Measurements from ENCODE around the gene MAP3K8. TPM values are rescaled to one million over a fixed set of nuclear protein-coding genes. Genes with fewer than 3 reads are reported as not detected.
A peak's percentile ranks its signal among the peaks of the same experiment; 100 is the strongest.

The MAP3K8 gene
- total and polyA plus RNA-seq, 4 donors = 17.0 to 85.4 (median 69.1) TPM

GRCh38 chr10:30436671-30437030 lies 2.7 kb downstream of the MAP3K8 start:
- 0 to 2% methylated on average over 3 of the region's 3 CpGs for WGBS, 2 donors
- H3K27me3 ChIP-seq (ENCODE audit: control insufficient read depth in 1 of 2, insufficient read depth in 2 of 2, low read length in 1 of 2) = no peaks in the 10 kb centered on the region
- peaks cover 3 to 5% of the 10 kb centered on the region in 2 donors for H3K36me3 ChIP-seq (ENCODE audit: control insufficient read depth in 1 of 2, insufficient read depth in 2 of 2, low read length in 1 of 2)
- no peaks in the 10 kb centered on the region for H3K9me3 ChIP-seq (ENCODE audit: control insufficient read depth, low read length)
- ATAC-seq (ENCODE audit: low FRiP score) = no peak
- H3K4me1 ChIP-seq (ENCODE audit: control insufficient read depth in 1 of 2, insufficient read depth in 2 of 2, low read length in 2 of 2) = peaks cover 0 to 3% of the 10 kb centered on the region in 2 donors
- no peak for DNase-seq
- H3K27ac ChIP-seq (ENCODE audit: low read depth in 1 of 2, low read length in 2 of 2) = peak overlapping the region; percentile 49 to 66
- intact Hi-C loops (cut with DNase I) = no loop called here
- H3K4me3 ChIP-seq (ENCODE audit: low read length in 2 of 2) = peak overlapping the region; percentile 92

DNA sequence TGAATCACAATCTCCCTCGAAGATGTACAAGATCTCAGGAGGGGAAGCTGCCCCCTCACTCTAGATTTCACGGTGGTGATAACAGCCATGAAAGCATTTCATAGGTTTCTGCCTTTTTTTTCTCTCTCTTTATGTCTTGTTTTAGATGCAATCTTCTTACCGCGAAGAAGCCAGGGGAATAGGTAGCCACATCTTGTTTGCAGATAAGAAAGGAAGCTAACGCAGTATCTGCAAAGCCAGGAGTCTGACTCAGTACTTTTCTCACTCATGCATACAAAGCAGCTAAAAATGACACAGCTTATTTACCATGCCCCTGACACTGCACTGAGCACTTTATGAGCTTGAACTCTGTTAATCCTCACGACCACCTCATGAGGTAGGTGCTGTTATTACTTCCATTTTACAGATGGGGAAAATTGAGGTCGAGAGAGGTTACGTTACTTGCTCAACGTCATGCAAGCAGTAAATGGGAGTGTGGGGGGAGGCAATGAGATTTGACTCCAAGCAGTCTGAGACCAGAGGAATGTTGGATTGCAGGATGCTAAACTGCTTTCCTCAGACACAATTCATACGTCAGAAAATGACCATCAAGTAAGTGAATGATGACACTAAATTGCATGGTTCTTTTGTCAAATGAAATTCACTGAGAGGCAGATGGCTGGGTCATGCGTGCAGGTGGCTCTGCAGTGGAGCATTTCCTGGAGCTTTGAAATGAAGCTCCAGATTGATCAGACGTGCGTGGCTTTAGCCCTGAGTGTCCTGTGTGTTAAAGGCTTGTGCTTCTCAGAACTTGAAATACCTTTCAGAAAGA lies 3.3 kb downstream of the MAP3K8 start:
- Histone ChIP-seq H3K36me3 (ENCODE audit: control insufficient read depth in 1 of 2, insufficient read depth in 2 of 2, low read length in 1 of 2) (peaks cover 3 to 5% of the 10 kb centered on the region in 2 donors), H3K9me3 (ENCODE audit: control insufficient read depth, low read length) (no peaks in the 10 kb centered on the region), H3K4me3 (ENCODE audit: low read length in 2 of 2) (peak overlapping the region; percentile 92), H3K27ac (ENCODE audit: low read depth in 1 of 2, low read length in 2 of 2) (peak overlapping the region; percentile 49 to 66), H3K27me3 (ENCODE audit: control insufficient read depth in 1 of 2, insufficient read depth in 2 of 2, low read length in 1 of 2) (no peaks in the 10 kb centered on the region), H3K4me1 (ENCODE audit: control insufficient read depth in 1 of 2, insufficient read depth in 2 of 2, low read length in 2 of 2) (peaks cover 0 to 4% of the 10 kb centered on the region in 2 donors)
- ATAC-seq (ENCODE audit: low FRiP score) = no peak
- intact Hi-C loops (cut with DNase I) = no loop called here
- DNase-seq = no peak
- 4% methylated on average over 13 of the region's 13 CpGs for WGBS, 2 donors

GRCh38 chr10:30438021-30438850 lies 4.3 kb downstream of the MAP3K8 start:
- WGBS, 2 donors = 4 to 5% methylated on average over 5 of the region's 5 CpGs
- H3K36me3 ChIP-seq (ENCODE audit: control insufficient read depth in 1 of 2, insufficient read depth in 2 of 2, low read length in 1 of 2) = peaks cover 3 to 5% of the 10 kb centered on the region in 2 donors
- intact Hi-C loops (cut with DNase I) = no loop called here

DNA sequence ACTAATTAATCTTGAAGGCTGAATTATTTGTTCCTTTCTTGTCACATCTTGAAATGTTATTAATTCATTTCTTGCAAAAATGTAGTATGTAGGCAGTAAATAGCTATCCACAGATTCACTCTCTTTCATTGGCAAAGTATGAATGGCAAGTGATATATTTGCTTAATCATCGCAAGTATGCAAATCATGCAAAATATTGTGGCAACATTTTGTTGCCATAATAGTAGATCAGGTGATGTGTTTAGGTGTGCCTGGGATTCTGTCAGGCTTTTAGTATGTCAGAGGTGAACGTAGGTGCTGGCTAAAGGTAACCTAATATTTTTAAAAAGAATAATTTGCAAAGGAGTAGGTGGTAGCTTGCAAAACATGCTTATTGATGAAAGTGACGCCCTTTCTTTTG lies 5.9 kb downstream of the MAP3K8 start:
- Histone ChIP-seq H3K36me3 (ENCODE audit: control insufficient read depth in 1 of 2, insufficient read depth in 2 of 2, low read length in 1 of 2) (peaks cover 3 to 5% of the 10 kb centered on the region in 2 donors), H3K4me1 (ENCODE audit: control insufficient read depth in 1 of 2, insufficient read depth in 2 of 2, low read length in 2 of 2) (peaks cover 9 to 10% of the 10 kb centered on the region in 2 donors), H3K27ac (ENCODE audit: low read depth in 1 of 2, low read length in 2 of 2) (no peak overlapping the region), H3K9me3 (ENCODE audit: control insufficient read depth, low read length) (no peaks in the 10 kb centered on the region), H3K27me3 (ENCODE audit: control insufficient read depth in 1 of 2, insufficient read depth in 2 of 2, low read length in 1 of 2) (no peaks in the 10 kb centered on the region), H3K4me3 (ENCODE audit: low read length in 2 of 2) (no peak overlapping the region)
- ATAC-seq (ENCODE audit: low FRiP score) (no peak), DNase-seq (no peak)
- intact Hi-C loops (cut with DNase I) = no loop called here
- WGBS, 2 donors = 86 to 90% methylated on average over 3 of the region's 3 CpGs

More at GRCh38 chr10:30438021-30438850, 4.3 kb downstream of the MAP3K8 start:
- ATAC-seq (ENCODE audit: low FRiP score) = no peak
- peaks cover 0 to 9% of the 10 kb centered on the region in 2 donors for H3K4me1 ChIP-seq (ENCODE audit: control insufficient read depth in 1 of 2, insufficient read depth in 2 of 2, low read length in 2 of 2)
- H3K27ac ChIP-seq (ENCODE audit: low read depth in 1 of 2, low read length in 2 of 2) = no peak overlapping the region
- no peak for DNase-seq
- peak overlapping the region in 1 of 2 donors; percentile 92 for H3K4me3 ChIP-seq (ENCODE audit: low read length in 2 of 2)
- no peaks in the 10 kb centered on the region for H3K27me3 ChIP-seq (ENCODE audit: control insufficient read depth in 1 of 2, insufficient read depth in 2 of 2, low read length in 1 of 2)
- H3K9me3 ChIP-seq (ENCODE audit: control insufficient read depth, low read length) = no peaks in the 10 kb centered on the region

DNA sequence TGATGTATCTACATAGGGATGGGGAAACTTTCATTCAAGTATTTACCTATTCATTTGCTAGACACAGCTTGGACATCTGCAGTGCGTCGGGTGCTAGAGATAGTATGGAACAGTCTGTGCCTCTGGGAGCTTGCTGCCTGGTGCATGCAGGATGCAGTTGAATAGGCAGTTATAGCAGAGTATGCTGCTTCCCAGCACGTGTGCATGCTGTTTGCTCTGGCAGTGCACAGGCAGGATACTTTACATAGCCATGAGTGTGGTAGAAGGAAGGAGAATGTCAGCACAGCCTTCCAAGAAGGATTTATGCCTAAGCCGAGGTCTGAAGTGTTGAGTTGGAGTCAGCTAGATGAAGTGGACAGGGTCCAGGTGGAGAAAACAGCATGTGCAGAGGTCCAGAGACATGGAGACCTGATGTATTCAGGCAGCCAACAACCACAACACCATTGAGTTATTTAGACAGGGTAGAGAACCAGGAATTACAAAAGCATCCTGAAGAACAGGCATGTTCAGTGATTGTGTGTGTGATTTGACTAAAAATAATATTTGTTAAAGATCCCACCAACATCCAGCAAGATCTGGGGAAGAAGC lies 8.1 kb downstream of the MAP3K8 start:
- peaks cover 9 to 15% of the 10 kb centered on the region in 2 donors for H3K4me1 ChIP-seq (ENCODE audit: control insufficient read depth in 1 of 2, insufficient read depth in 2 of 2, low read length in 2 of 2)
- H3K4me3 ChIP-seq (ENCODE audit: low read length in 2 of 2) = peak overlapping the region in 1 of 2 donors; percentile 38
- H3K27me3 ChIP-seq (ENCODE audit: control insufficient read depth in 1 of 2, insufficient read depth in 2 of 2, low read length in 1 of 2) = no peaks in the 10 kb centered on the region
- intact Hi-C loops (cut with DNase I) = no loop called here
- peaks cover 3 to 5% of the 10 kb centered on the region in 2 donors for H3K36me3 ChIP-seq (ENCODE audit: control insufficient read depth in 1 of 2, insufficient read depth in 2 of 2, low read length in 1 of 2)
- peak; percentile 51 for ATAC-seq (ENCODE audit: low FRiP score)
- H3K9me3 ChIP-seq (ENCODE audit: control insufficient read depth, low read length) = no peaks in the 10 kb centered on the region
- H3K27ac ChIP-seq (ENCODE audit: low read depth in 1 of 2, low read length in 2 of 2) = peak overlapping the region; percentile 73 to 78
- whole genome bisulfite sequencing, 2 donors = 8 to 15% methylated on average over 4 of the region's 4 CpGs
- DNase-seq = peak in 1 of 2 donors; percentile 35

DNA sequence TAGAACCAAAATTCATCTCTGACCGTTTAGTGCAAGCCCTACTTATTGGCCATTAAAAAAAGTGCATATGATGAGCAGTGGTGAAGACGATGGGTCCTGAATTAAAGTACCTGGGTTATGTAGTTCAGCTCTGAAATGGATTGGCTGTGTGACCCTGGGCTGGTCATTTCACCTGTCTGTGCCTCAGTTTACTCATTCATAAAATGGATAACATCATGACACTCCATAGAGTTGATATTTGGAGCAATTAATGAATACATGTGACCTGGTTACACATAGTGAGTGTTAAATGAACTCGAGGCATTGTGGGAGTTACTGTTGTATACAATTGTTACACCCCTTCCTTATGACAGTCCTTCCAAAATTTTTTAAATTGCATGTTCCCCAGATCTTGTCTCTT lies 9.1 kb downstream of the MAP3K8 start:
- 70 to 72% methylated on average over 3 of the region's 3 CpGs for WGBS, 2 donors
- intact Hi-C loops (cut with DNase I) = no loop called here
- ATAC-seq (ENCODE audit: low FRiP score) = no peak
- Histone ChIP-seq H3K4me1 (ENCODE audit: control insufficient read depth in 1 of 2, insufficient read depth in 2 of 2, low read length in 2 of 2) (peaks cover 9 to 15% of the 10 kb centered on the region in 2 donors), H3K27ac (ENCODE audit: low read depth in 1 of 2, low read length in 2 of 2) (peak overlapping the region in 1 of 2 donors; percentile 73), H3K36me3 (ENCODE audit: control insufficient read depth in 1 of 2, insufficient read depth in 2 of 2, low read length in 1 of 2) (peaks cover 5 to 6% of the 10 kb centered on the region in 2 donors), H3K4me3 (ENCODE audit: low read length in 2 of 2) (no peak overlapping the region), H3K9me3 (ENCODE audit: control insufficient read depth, low read length) (no peaks in the 10 kb centered on the region), H3K27me3 (ENCODE audit: control insufficient read depth in 1 of 2, insufficient read depth in 2 of 2, low read length in 1 of 2) (no peaks in the 10 kb centered on the region)
- no peak for DNase-seq

DNA sequence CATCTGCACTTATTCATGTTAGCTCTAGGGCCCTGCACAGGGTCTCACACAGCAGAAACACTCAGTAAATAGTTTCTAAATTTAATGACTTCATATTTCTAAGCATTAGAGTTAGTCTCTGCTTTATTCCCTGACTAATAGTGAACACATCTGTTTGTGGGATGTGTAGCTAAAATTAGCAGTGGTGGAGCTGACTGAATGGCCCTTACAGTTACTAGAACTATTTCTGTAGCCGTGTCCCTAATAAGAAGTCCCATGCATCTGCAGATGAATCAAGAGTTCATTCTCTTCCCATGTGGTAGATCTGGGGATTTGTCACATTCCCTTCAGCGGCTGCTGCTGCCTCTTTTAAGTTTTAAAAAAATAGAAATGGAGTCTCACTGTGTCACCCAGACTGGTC lies 11.7 kb downstream of the MAP3K8 start:
- no peak for DNase-seq
- ATAC-seq (ENCODE audit: low FRiP score) = peak; percentile 27
- H3K4me3 ChIP-seq (ENCODE audit: low read length in 2 of 2) = no peak overlapping the region
- no peaks in the 10 kb centered on the region for H3K27me3 ChIP-seq (ENCODE audit: control insufficient read depth in 1 of 2, insufficient read depth in 2 of 2, low read length in 1 of 2)
- H3K9me3 ChIP-seq (ENCODE audit: control insufficient read depth, low read length) = no peaks in the 10 kb centered on the region
- intact Hi-C loops (cut with DNase I) = no loop called here
- peaks cover 9 to 15% of the 10 kb centered on the region in 2 donors for H3K4me1 ChIP-seq (ENCODE audit: control insufficient read depth in 1 of 2, insufficient read depth in 2 of 2, low read length in 2 of 2)
- peaks cover 0 to 6% of the 10 kb centered on the region in 2 donors for H3K36me3 ChIP-seq (ENCODE audit: control insufficient read depth in 1 of 2, insufficient read depth in 2 of 2, low read length in 1 of 2)
- H3K27ac ChIP-seq (ENCODE audit: low read depth in 1 of 2, low read length in 2 of 2) = peak overlapping the region; percentile 47 to 90
- WGBS, 2 donors = 0 to 6% methylated on average over 2 of the region's 2 CpGs

DNA sequence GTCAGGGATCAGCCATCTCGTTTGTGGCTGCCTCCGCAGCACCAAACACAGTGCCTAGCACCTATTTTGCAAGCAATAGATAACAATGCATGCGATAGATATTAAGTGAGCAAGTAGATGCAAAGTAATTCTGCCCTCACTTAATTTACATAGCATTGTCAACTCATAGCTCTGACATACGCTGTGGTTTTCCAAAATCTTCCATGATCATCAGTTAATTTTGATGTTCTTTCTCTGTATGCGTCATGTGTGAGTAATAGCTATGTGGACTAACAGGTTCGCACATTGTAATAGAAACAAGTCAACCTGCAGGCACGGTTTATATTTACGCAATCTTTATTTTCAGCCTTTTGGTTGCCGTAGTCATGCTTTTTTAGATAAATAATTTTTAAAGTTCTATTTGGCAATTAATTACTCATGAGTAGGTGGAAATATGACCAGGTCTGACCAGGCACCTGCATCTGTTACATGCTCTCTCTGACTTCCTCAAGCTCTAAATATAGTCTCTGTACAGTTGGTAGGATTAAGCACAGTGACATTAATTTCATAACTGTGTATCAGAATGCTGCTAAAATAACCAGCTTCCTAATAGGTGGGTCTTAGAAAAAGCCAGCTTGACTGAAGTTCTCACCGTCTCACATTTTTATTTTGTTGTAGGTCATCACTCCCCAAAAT lies 13.3 kb downstream of the MAP3K8 start:
- no peaks in the 10 kb centered on the region for H3K27me3 ChIP-seq (ENCODE audit: control insufficient read depth in 1 of 2, insufficient read depth in 2 of 2, low read length in 1 of 2)
- no peak for DNase-seq
- H3K36me3 ChIP-seq (ENCODE audit: control insufficient read depth in 1 of 2, insufficient read depth in 2 of 2, low read length in 1 of 2) = peaks cover 0 to 6% of the 10 kb centered on the region in 2 donors
- peak overlapping the region in 1 of 2 donors; percentile 43 for H3K27ac ChIP-seq (ENCODE audit: low read depth in 1 of 2, low read length in 2 of 2)
- ATAC-seq (ENCODE audit: low FRiP score) = no peak
- 88 to 90% methylated on average over 10 of the region's 10 CpGs for WGBS, 2 donors
- intact Hi-C loops (cut with DNase I) = no loop called here
- H3K4me1 ChIP-seq (ENCODE audit: control insufficient read depth in 1 of 2, insufficient read depth in 2 of 2, low read length in 2 of 2) = peaks cover 4 to 15% of the 10 kb centered on the region in 2 donors
- H3K9me3 ChIP-seq (ENCODE audit: control insufficient read depth, low read length) = no peaks in the 10 kb centered on the region
- no peak overlapping the region for H3K4me3 ChIP-seq (ENCODE audit: low read length in 2 of 2)

Data from aorta (tissue), 5 donors.